DMS153 treated with DMSO at 0.1 percent for 48 hours (cell line): ENCODE measurements around the gene MEF2A.

ENCODE experiments used
- DNase-seq: peaks from one replicate; lab custom pipeline; 2025; ENCODE audit not compliant: unreplicated experiment; lab: John Stamatoyannopoulos, UW

Gene MEF2A

DNA sequence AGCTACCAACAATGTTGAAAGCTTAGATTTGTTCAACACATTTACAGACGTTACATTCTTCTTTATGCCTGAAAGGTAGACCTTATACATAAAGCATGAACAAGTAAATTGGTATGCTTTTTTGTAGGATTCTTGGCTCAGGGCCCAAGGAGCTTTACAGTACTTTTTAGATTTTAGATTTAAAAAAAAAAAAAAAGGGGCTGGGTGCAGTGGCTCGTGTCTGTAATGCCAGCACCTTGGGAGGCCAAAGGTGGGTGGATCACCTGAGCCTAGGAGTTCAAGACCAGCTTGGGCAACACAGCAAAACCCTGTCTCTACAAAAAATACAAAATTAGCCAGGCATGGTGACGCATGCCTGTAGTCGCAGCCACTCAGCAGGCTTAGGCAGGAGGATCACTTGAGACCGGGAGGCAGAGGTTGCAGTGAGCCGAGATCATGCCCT lies 39.7 kb downstream of the MEF2A start:
- DNase-seq: no peak

- no peak for DNase-seq
Observed at GRCh38 chr15:99605990-99606389, 40.2 kb downstream of the MEF2A start.

DNA sequence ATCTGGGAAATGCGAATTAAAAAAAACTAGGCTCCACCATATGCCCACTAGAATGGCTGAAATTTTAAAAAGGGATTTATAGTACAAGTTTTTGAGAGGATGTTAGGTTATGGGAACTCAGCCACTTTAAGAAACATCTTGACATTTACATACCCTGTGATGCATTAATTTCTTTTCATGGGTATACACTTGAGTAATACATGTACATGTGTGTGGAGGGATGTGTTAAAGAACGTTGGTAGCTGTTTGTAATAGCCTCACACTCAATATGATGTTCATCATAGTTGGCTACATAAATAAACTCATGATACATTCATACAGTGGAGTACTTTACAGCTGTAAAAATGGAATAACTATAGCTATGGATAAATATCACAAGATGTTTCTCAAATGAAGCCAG lies 40.9 kb downstream of the MEF2A start:
- DNase-seq: no peak

- DNase-seq: no peak
Observed at GRCh38 chr15:99613481-99613880, 47.7 kb downstream of the MEF2A start.

DNA sequence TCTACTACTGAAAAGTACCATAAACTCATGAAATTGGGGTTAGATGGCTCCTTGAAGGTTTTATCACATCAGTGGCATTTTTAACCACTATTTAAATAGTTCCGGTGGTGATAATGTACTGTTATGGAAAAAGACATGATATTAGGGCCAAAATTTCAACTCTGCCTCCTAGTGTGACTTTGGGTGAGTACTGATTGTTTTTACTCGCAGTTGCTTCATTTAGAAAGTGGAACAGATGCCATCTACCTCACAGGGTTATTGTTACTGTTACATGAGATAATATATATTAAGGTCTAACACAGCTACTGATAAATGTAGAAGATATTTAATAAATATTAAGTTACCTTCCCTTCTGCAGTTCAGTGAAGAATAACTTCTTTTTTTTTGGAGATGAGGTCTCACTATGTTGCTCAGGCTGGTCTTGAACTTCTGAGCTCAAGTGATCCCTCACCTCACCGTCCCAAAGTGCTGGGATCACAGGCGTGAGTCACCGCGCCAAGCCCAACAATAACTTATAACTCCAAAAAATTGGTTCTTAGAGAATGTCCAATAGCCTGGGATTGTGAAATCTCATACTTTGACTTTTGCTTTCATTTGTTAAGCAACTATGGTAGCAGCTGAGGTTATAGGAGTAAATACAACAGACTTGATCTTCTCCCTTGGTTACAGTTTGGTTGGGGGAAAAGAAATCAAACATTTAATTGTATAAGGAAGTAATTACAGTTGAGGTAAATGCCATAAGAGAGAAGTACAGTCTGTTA lies 48.3 kb downstream of the MEF2A start:
- DNase-seq: no peak

- no peak for DNase-seq
Observed at GRCh38 chr15:99614749-99615288, 49.0 kb downstream of the MEF2A start.

- DNase-seq: no peak
Observed at GRCh38 chr15:99615460-99615859, 49.7 kb downstream of the MEF2A start.

GRCh38 chr15:99616129-99616528 lies 50.3 kb downstream of the MEF2A start:
- DNase-seq: no peak

GRCh38 chr15:99616773-99617342 lies 51.1 kb downstream of the MEF2A start:
- DNase-seq: no peak

GRCh38 chr15:99618941-99619411 lies 53.2 kb downstream of the MEF2A start:
- DNase-seq: no peak

- DNase-seq: no peak
Observed at GRCh38 chr15:99619712-99620111, 53.9 kb downstream of the MEF2A start.

- DNase-seq: no peak
Observed at GRCh38 chr15:99620178-99620577, 54.4 kb downstream of the MEF2A start.

DNA sequence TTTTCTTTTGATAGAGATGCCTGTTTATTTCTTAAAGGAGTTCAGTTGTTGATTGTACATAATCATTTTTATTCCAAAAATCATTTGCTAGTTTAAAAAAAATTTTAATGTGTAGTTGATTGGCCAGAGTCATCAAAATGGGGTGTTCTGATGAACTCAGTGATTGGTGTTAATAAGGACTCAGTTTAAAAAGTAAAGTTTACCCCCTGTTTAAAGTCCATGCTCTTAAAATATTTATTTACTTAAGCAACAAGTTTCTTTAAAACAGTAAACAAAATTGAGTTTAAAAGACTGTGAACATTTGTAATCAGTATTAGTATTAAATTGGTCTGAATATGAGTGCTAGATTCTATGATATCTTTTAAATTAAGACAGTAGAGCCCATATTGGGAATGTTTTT lies 56.0 kb downstream of the MEF2A start:
- DNase-seq: no peak

GRCh38 chr15:99628374-99629001 lies 62.7 kb downstream of the MEF2A start:
- no peak for DNase-seq

DNA sequence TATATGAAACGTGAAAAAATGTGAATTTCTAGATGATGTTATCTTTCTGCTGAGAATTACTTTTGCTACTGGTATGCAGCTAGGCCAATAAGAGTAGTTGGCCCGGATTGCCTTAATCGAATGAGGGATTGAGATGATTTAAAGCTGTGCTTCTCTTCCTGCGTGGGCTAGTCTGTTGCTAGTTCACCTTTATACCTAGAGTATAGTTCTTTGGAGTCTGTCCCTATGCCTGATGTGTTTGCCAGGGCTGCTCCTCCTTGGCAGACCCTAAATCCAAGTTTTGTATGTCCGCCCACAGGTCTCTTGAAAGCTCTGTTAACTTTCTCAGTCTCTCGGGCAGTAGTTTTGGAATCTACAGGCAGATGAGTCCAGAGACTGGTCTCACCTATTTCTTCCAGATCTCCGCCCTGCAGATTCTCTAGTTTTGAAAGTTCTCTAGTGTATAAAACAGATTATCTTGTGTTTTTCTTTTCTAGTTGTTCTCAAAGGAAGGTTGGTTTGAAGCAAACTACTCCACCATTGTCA lies 64.9 kb downstream of the MEF2A start:
- DNase-seq: no peak

GRCh38 chr15:99631255-99631654 lies 65.5 kb downstream of the MEF2A start:
- DNase-seq: no peak

- no peak for DNase-seq
Observed at GRCh38 chr15:99632521-99632920, 66.7 kb downstream of the MEF2A start.

GRCh38 chr15:99633655-99634054 lies 67.9 kb downstream of the MEF2A start:
- DNase-seq: no peak

- DNase-seq: no peak
Observed at GRCh38 chr15:99634576-99634975, 68.8 kb downstream of the MEF2A start.

- no peak for DNase-seq
Observed at GRCh38 chr15:99635145-99635544, 69.4 kb downstream of the MEF2A start.

DNA sequence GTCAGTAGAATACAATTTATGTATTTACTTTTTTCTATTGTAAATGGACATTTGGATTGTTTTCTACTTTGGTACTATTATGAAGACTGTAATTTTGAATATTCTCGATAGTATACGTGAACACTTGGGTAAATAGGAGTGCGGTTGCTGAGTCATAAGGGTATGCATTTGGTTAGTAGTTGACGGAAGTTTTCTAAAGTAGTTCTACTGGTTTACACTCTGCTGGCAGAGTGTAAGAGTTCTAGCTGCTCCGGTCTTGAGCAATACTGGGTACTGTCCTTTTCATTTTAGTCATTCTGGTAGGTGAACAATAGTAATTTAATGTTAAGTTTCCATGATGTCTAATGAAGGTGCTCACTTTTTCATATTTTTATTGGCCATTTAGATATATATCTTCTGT lies 70.0 kb downstream of the MEF2A start:
- no peak for DNase-seq
